HepG2 (cell line): Measurements from ENCODE around the gene WDR13. TPM values are rescaled to one million over a fixed set of nuclear protein-coding genes. Genes with fewer than 3 reads are reported as not detected.

Experiments
- ATAC-seq: fragments of 200-7000 bp; cut with Tn5 transposase; 3 replicates; pipeline ENCODE4 v1.9.1; 2020; ENCODE audit warnings: mild to moderate bottlenecking, moderate library complexity
- BruUV-seq: library from RNA; stranded (reverse); fragments of 400-500 nt; replicated peaks from 2 replicates; lab custom pipeline; 2021; lab: Mats Ljungman, UMichigan
- CTCF ChIA-PET: fragments of 300-600 bp; formaldehyde crosslinking; extraction: SDS; loops from one replicate; lab custom pipeline; 2021; ENCODE audit warnings: low total read pairs, inconsistent platforms, low intra/inter-chr PET ratio; lab: Yijun Ruan, JAX
- POLR2A ChIA-PET: fragments of 350-600 bp; sonication (Branson Sonifier 250); formaldehyde crosslinking; loops from one replicate; lab custom pipeline; 2020; ENCODE audit warnings: antibody characterized with exemption, inconsistent platforms; lab: Yijun Ruan, JAX
- DNase-seq: peaks from one replicate; pipeline ENCODE4 v3.0.0-alpha.2; 2015; ENCODE audit warnings: low spot score
- FAIRE-seq: peaks from 3 replicates; lab custom pipeline; 2011; peaks lifted over from hg19 to GRCh38; lab: Jason Lieb, UNC
- H2AFZ ChIP-seq: one replicate; pipeline ENCODE4 v1.6.1; 2011; ENCODE audit warnings: low read length, inconsistent platforms
- H3K27ac ChIP-seq: fragments of 300-600 bp; 3 replicates; pipeline ENCODE4 v1.8.0; 2011; ENCODE audit warnings: mixed run types, mild to moderate bottlenecking, mixed read lengths, low read length, inconsistent platforms; ENCODE audit not compliant: insufficient read depth; ENCODE audit errors: extremely low read length
- H3K27me3 ChIP-seq, 2 experiments: fragments of 200-600 bp in 1 of 2; 2 replicates in 1 of 2; 3 replicates in 1 of 2; pipeline versions ENCODE4 v1.6.0 to v1.8.0; 2011; ENCODE audit warnings: low read length in 2 of 2, mild to moderate bottlenecking in 2 of 2, moderate library complexity in 2 of 2, inconsistent platforms in 1 of 2; ENCODE audit not compliant: insufficient read depth in 2 of 2, control insufficient read depth in 1 of 2
- H3K36me3 ChIP-seq, 2 experiments: fragments of 200-600 bp in 1 of 2; replicated peaks in 1 of 2; 2 replicates in 1 of 2; 3 replicates in 1 of 2; pipeline versions ENCODE4 v1.5.1 to v1.8.0; 2011; ENCODE audit warnings: low read length in 2 of 2, inconsistent platforms in 1 of 2; ENCODE audit not compliant: insufficient read depth in 2 of 2, control insufficient read depth in 1 of 2
- H3K4me1 ChIP-seq: 2 replicates; pipeline ENCODE4 v1.5.1; 2012; ENCODE audit warnings: low read length, inconsistent platforms; ENCODE audit not compliant: insufficient read depth
- H3K4me2 ChIP-seq: 2 replicates; pipeline ENCODE4 v1.6.0; 2011; ENCODE audit warnings: low read depth, low read length, inconsistent platforms
- H3K4me3 ChIP-seq, 3 experiments: fragments of 200-600 bp in 1 of 3; sonication (generic), shearing (Covaris generic) in 1 of 3; replicated peaks in 1 of 3; 2 replicates each; pipeline ENCODE4 v1.5.1; 2011 to 2016; ENCODE audit warnings: low read length in 3 of 3, inconsistent platforms in 2 of 3, low read depth in 2 of 3, mild to moderate bottlenecking in 2 of 3, control low read depth in 1 of 3, mixed read lengths in 1 of 3; ENCODE audit not compliant: insufficient read depth in 1 of 3
- H3K79me2 ChIP-seq: one replicate; pipeline ENCODE4 v1.6.1; 2011; ENCODE audit warnings: low read length, inconsistent platforms; ENCODE audit not compliant: insufficient read depth
- H3K9ac ChIP-seq: 2 replicates; pipeline ENCODE4 v1.6.0; 2011; ENCODE audit warnings: mild to moderate bottlenecking, low read depth, low read length, inconsistent platforms; ENCODE audit not compliant: insufficient read depth
- H3K9me3 ChIP-seq: 2 replicates; pipeline ENCODE4 v1.5.1; 2012; ENCODE audit warnings: mild to moderate bottlenecking, low read length
- H4K20me1 ChIP-seq: 2 replicates; pipeline ENCODE4 v1.6.0; 2011; ENCODE audit warnings: inconsistent platforms, mild to moderate bottlenecking, low read length, moderate library complexity; ENCODE audit not compliant: insufficient read depth
- CREB1 ChIP-seq, 2 experiments: fragments of 450-650 bp in 1 of 2; IDR thresholded peaks; 2 replicates each; pipeline ENCODE4 v1.6.1; 2016 to 2017; ENCODE audit warnings: control low read depth in 1 of 2, mild to moderate bottlenecking in 1 of 2, missing compliant biosample characterization in 1 of 2, missing genetic modification characterization in 1 of 2
- ELF3 ChIP-seq: IDR thresholded peaks from 2 replicates; pipeline ENCODE4 v1.6.1; 2016; ENCODE audit warnings: missing genetic modification reagents, missing compliant biosample characterization
- FOSL1 ChIP-seq: sonication (generic); formaldehyde crosslinking; IDR thresholded peaks from 2 replicates; pipeline ENCODE4 v1.9.0; 2021; ENCODE audit warnings: missing genetic modification reagents, borderline replicate concordance
- FOSL2 ChIP-seq: sonication (generic); formaldehyde crosslinking; IDR thresholded peaks from 2 replicates; pipeline ENCODE4 v1.4.0; 2020; ENCODE audit warnings: missing genetic modification reagents
- GABPA ChIP-seq, 2 experiments: IDR thresholded peaks; 2 replicates each; pipeline ENCODE4 v1.6.1; 2011 to 2016; ENCODE audit warnings: low read depth in 2 of 2, low read length in 1 of 2, missing biosample characterization in 1 of 2, missing genetic modification characterization in 1 of 2
- GABPB1 ChIP-seq: IDR thresholded peaks from 2 replicates; pipeline ENCODE4 v1.6.1; 2016; ENCODE audit warnings: mild to moderate bottlenecking, missing genetic modification reagents, moderate library complexity, missing compliant biosample characterization
- HOMEZ ChIP-seq: IDR thresholded peaks from 2 replicates; pipeline ENCODE4 v1.6.1; 2016; ENCODE audit warnings: low read depth
- HOXA3 ChIP-seq: sonication (generic); formaldehyde crosslinking; IDR thresholded peaks from 2 replicates; pipeline ENCODE4 v1.5.0; 2020; ENCODE audit warnings: missing genetic modification reagents
- MAX ChIP-seq: IDR thresholded peaks from 2 replicates; pipeline ENCODE4 v1.6.1; 2012; ENCODE audit warnings: inconsistent platforms
- MIER2 ChIP-seq: IDR thresholded peaks from 2 replicates; pipeline ENCODE4 v1.6.1; 2016; ENCODE audit warnings: missing biosample characterization, missing genetic modification reagents
- RARA ChIP-seq: IDR thresholded peaks from 2 replicates; pipeline ENCODE4 v1.6.1; 2016; ENCODE audit warnings: missing genetic modification reagents, missing compliant biosample characterization
- SAP130 ChIP-seq: IDR thresholded peaks from 2 replicates; pipeline ENCODE4 v1.6.1; 2016; ENCODE audit warnings: low read depth
- SOX5 ChIP-seq: IDR thresholded peaks from 2 replicates; pipeline ENCODE4 v1.6.1; 2016; ENCODE audit warnings: borderline replicate concordance
- TEAD3 ChIP-seq: optimal IDR thresholded peaks from 2 replicates; pipeline ENCODE3; 2016; ENCODE audit warnings: borderline replicate concordance
- TFE3 ChIP-seq: IDR thresholded peaks from 2 replicates; pipeline ENCODE4 v1.6.1; 2016
- ZFP1 ChIP-seq: IDR thresholded peaks from 2 replicates; pipeline ENCODE4 v1.6.1; 2016
- ZNF280D ChIP-seq: sonication (generic); formaldehyde crosslinking; IDR thresholded peaks from 2 replicates; pipeline ENCODE4 v1.5.1; 2020; ENCODE audit warnings: mild to moderate bottlenecking, missing genetic modification reagents
- ZNF432 ChIP-seq: sonication (generic); formaldehyde crosslinking; IDR thresholded peaks from 2 replicates; pipeline ENCODE4 v1.5.0; 2020; ENCODE audit warnings: missing genetic modification reagents, mild to moderate bottlenecking, borderline replicate concordance
- ZNF547 ChIP-seq: sonication (generic); formaldehyde crosslinking; IDR thresholded peaks from 2 replicates; pipeline ENCODE4 v1.5.1; 2020; ENCODE audit warnings: mild to moderate bottlenecking, missing genetic modification reagents
- ZNF878 ChIP-seq: sonication (generic); formaldehyde crosslinking; IDR thresholded peaks from 2 replicates; pipeline ENCODE4 v1.8.1; 2023; ENCODE audit warnings: mild to moderate bottlenecking, missing genetic modification reagents, moderate library complexity
- WGBS: methylation state at CpG from one replicate; pipeline ENCODE4 v1.1.6; 2017; ENCODE audit warnings: low lambda C conversion rate; 5-methylcytosine and 5-hydroxymethylcytosine counted together
- in situ Hi-C: cut with HindIII; loops from 2 replicates; pipeline ENCODE4 v1.10.0; 2017; ENCODE audit warnings: low pct_unique_long_range_greater_than_20kb; ENCODE audit not compliant: extremely low pct_ligation_motif_present
- intact Hi-C: fragments of 100-400 bp; cut with micrococcal nuclease; formaldehyde crosslinking; loops from one replicate; pipeline ENCODE4 v1.10.0; 2022; ENCODE audit not compliant: unreplicated experiment
- polyA plus RNA-seq, 8 experiments: library from polyadenylated mRNA; depleted of rRNA in 3 of 8; stranded (reverse) in 7 of 8; unstranded in 1 of 8; fragments of >200 nt; fragmentation: Illumina TruSeq in 4 of 8; extraction: Trizol in 4 of 8; gene quantifications; 2 replicates each; pipeline versions ENCODE4 v1.2.1 to v1.2.3, GENCODE V29; 2011 to 2016; ENCODE audit warnings: low read depth in 4 of 8, missing spikeins in 1 of 8, mixed read lengths in 1 of 8; ENCODE audit not compliant: insufficient read depth in 1 of 8
- total RNA-seq, 5 experiments: library from RNA; depleted of rRNA; stranded (reverse); fragments of >200 nt; fragmentation: Illumina TruSeq; extraction: Trizol; gene quantifications; 2 replicates each; pipeline ENCODE4 v1.2.3, GENCODE V29; 2016; ENCODE audit warnings: low read depth in 1 of 5

Gene WDR13
- total and polyA plus RNA-seq, 2 of the 13 experiments (the other 11 are each of a cell fraction or from before 2014, with no cell fraction given): 28.7 to 37.1 TPM

GRCh38 chrX:48591255-48591791 lies 6.0 kb upstream of the WDR13 start:
- peak overlapping the region; percentile 43 for H3K27ac ChIP-seq
- H3K4me3 ChIP-seq: no peak overlapping the region
- no peaks in the 10 kb centered on the region for H3K79me2 ChIP-seq
- BruUV-seq: no TSS peak
- peak; percentile 86 for ATAC-seq
- intact Hi-C loops (no loop called here), in situ Hi-C loops (no loop called here)
- H3K27me3 ChIP-seq: no peaks in the 10 kb centered on the region
- 26% methylated on average over 9 of the region's 9 CpGs for WGBS
- H3K9ac ChIP-seq: 0 out of 2 replicates have a peak overlapping the region, but pooled peaks have one; percentile 15
- no peaks in the 10 kb centered on the region for H3K36me3 ChIP-seq
- FAIRE-seq: peak; percentile 70
- H4K20me1 ChIP-seq: no peaks in the 10 kb centered on the region
- peaks cover 35% of the 10 kb centered on the region for H3K4me1 ChIP-seq
- no peaks in the 10 kb centered on the region for H3K9me3 ChIP-seq
- ChIA-PET POLR2A (interaction anchor here (1.1 to 1.9 kb wide), 3 partner anchors 13 to 85 kb away, joined by 4 to 8 read pairs (median 7); partner anchors contain the start of gene RBM3), CTCF (no interaction called here)
- peak overlapping the region; percentile 32; the same call in 1 of the 2 replicates for H3K4me2 ChIP-seq
- DNase-seq: peak; percentile 80
- H2AFZ ChIP-seq: no peak overlapping the region
- TF ChIP-seq GABPA (IDR thresholded peaks at IDR 0.05; ENCODE audit: low read depth, low read length) (no peak), GABPA (CRISPR knock-in tag; IDR thresholded peaks at IDR 0.05; ENCODE audit: low read depth) (peak; percentile 79), FOSL1 (peak; percentile 13; the same call in 1 of the 2 replicates), RARA (CRISPR knock-in tag) (peak; percentile 16; the same call in 1 of the 2 replicates), TEAD3 (peak; percentile 60), ZNF878 (CRISPR knock-in tag) (0 out of 2 replicates have a peak, but pooled peaks have one; percentile 51), TFE3 (peak; percentile 93), ZNF280D (CRISPR knock-in tag) (no peak), ZFP1 (CRISPR knock-in tag) (no peak), SOX5 (CRISPR knock-in tag) (0 out of 2 replicates have a peak, but pooled peaks have one; percentile 11), CREB1 (IDR thresholded peaks at IDR 0.05) (0 out of 2 replicates have a peak, but pooled peaks have one; percentile 9), CREB1 (CRISPR knock-in tag; IDR thresholded peaks at IDR 0.05) (no peak), SAP130 (CRISPR knock-in tag) (peak; percentile 68), ZNF432 (CRISPR knock-in tag) (no peak), GABPB1 (CRISPR knock-in tag) (peak; percentile 68), FOSL2 (CRISPR knock-in tag) (peak; percentile 88), MIER2 (no peak), ZNF547 (CRISPR knock-in tag) (no peak), MAX (peak; percentile 33; the same call in 1 of the 2 replicates), ELF3 (peak; percentile 80), HOXA3 (CRISPR knock-in tag) (0 out of 2 replicates have a peak, but pooled peaks have one; percentile 18), HOMEZ (CRISPR knock-in tag) (peak; percentile 32; the same call in 1 of the 2 replicates)
